HEK293T (cell line): ENCODE data around the gene NCS1.

Experiments used
- CTCF ChIA-PET: fragments of 350-600 bp; formaldehyde crosslinking; extraction: SDS; loops from one replicate; lab custom pipeline; 2021; ENCODE audit warnings: antibody characterized with exemption, inconsistent platforms; lab: Yijun Ruan, JAX
- POLR2A ChIA-PET: fragments of 350-600 bp; formaldehyde crosslinking; extraction: SDS; loops from one replicate; lab custom pipeline; 2020; ENCODE audit warnings: antibody characterized with exemption, inconsistent platforms; lab: Yijun Ruan, JAX
- DNase-seq: peaks from one replicate; pipeline ENCODE4 v3.0.0; 2012; ENCODE audit warnings: mixed read lengths; ENCODE audit errors: extremely low spot score
- ARNT ChIP-seq: fragments of 450-650 bp; IDR thresholded peaks from 2 replicates; pipeline ENCODE4 v1.6.1; 2017; ENCODE audit warnings: mild to moderate bottlenecking
- BHLHE40 ChIP-seq: fragments of 450-650 bp; IDR thresholded peaks from 2 replicates; pipeline ENCODE4 v1.6.1; 2016; ENCODE audit warnings: mild to moderate bottlenecking, moderate library complexity, borderline replicate concordance
- CTBP1 ChIP-seq: fragments of 450-650 bp; IDR thresholded peaks from 2 replicates; pipeline ENCODE4 v1.6.1; 2016; ENCODE audit warnings: borderline replicate concordance
- ELF4 ChIP-seq: fragments of 450-650 bp; IDR thresholded peaks from 2 replicates; pipeline ENCODE4 v1.6.1; 2017; ENCODE audit warnings: antibody characterized with exemption
- FOXA1 ChIP-seq: fragments of 450-650 bp; IDR thresholded peaks from 2 replicates; pipeline ENCODE4 v1.6.1; 2016; ENCODE audit warnings: mild to moderate bottlenecking
- FOXK2 ChIP-seq: fragments of 450-650 bp; IDR thresholded peaks from 2 replicates; pipeline ENCODE4 v1.6.1; 2016; ENCODE audit warnings: mild to moderate bottlenecking
- FOXM1 ChIP-seq: fragments of 450-650 bp; IDR thresholded peaks from 2 replicates; pipeline ENCODE4 v1.6.1; 2017; ENCODE audit warnings: mild to moderate bottlenecking, borderline replicate concordance
- HDGF ChIP-seq: fragments of 450-650 bp; IDR thresholded peaks from 2 replicates; pipeline ENCODE4 v1.6.1; 2017; ENCODE audit warnings: antibody characterized with exemption, borderline replicate concordance
- L3MBTL2 ChIP-seq: fragments of 450-650 bp; conservative IDR thresholded peaks from 2 replicates; pipeline ENCODE4 v1.6.1; 2016; ENCODE audit warnings: mild to moderate bottlenecking
- LEF1 ChIP-seq: fragments of 450-650 bp; IDR thresholded peaks from 2 replicates; pipeline ENCODE4 v1.6.1; 2017; ENCODE audit warnings: mild to moderate bottlenecking, borderline replicate concordance
- NFRKB ChIP-seq: fragments of 450-650 bp; IDR thresholded peaks from 2 replicates; pipeline ENCODE4 v1.6.1; 2016; ENCODE audit warnings: mild to moderate bottlenecking, moderate library complexity
- SP1 ChIP-seq: fragments of 450-650 bp; IDR thresholded peaks from 2 replicates; pipeline ENCODE4 v1.6.1; 2017
- SUZ12 ChIP-seq: fragments of 450-650 bp; IDR thresholded peaks from 2 replicates; pipeline ENCODE4 v1.6.1; 2016; ENCODE audit warnings: mild to moderate bottlenecking
- TARDBP ChIP-seq: fragments of 450-650 bp; IDR thresholded peaks from 2 replicates; pipeline ENCODE4 v1.6.1; 2016
- ZNF384 ChIP-seq: fragments of 450-650 bp; IDR thresholded peaks from 2 replicates; pipeline ENCODE4 v1.6.1; 2016
- TF ChIP-seq, protein P1 (sequence below): fragments of 450-650 bp; IDR thresholded peaks from 2 replicates; pipeline ENCODE4 v1.6.1; 2016

The NCS1 gene

GRCh38 chr9:130233587-130233945, 61.4 kb downstream of the NCS1 start:
- ChIA-PET POLR2A (no interaction called here), CTCF (no interaction called here)
- TF ChIP-seq SUZ12 (no peak), ZNF384 (no peak), HDGF (no peak), L3MBTL2 (no peak), SP1 (no peak), ARNT (no peak), NFRKB (no peak), FOXA1 (no peak), CTBP1 (no peak), LEF1 (no peak), TARDBP (no peak), BHLHE40 (no peak), ELF4 (no peak)
- TF ChIP-seq, protein P1, sequence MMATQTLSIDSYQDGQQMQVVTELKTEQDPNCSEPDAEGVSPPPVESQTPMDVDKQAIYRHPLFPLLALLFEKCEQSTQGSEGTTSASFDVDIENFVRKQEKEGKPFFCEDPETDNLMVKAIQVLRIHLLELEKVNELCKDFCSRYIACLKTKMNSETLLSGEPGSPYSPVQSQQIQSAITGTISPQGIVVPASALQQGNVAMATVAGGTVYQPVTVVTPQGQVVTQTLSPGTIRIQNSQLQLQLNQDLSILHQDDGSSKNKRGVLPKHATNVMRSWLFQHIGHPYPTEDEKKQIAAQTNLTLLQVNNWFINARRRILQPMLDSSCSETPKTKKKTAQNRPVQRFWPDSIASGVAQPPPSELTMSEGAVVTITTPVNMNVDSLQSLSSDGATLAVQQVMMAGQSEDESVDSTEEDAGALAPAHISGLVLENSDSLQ = no peak
- no peak for DNase-seq

DNA sequence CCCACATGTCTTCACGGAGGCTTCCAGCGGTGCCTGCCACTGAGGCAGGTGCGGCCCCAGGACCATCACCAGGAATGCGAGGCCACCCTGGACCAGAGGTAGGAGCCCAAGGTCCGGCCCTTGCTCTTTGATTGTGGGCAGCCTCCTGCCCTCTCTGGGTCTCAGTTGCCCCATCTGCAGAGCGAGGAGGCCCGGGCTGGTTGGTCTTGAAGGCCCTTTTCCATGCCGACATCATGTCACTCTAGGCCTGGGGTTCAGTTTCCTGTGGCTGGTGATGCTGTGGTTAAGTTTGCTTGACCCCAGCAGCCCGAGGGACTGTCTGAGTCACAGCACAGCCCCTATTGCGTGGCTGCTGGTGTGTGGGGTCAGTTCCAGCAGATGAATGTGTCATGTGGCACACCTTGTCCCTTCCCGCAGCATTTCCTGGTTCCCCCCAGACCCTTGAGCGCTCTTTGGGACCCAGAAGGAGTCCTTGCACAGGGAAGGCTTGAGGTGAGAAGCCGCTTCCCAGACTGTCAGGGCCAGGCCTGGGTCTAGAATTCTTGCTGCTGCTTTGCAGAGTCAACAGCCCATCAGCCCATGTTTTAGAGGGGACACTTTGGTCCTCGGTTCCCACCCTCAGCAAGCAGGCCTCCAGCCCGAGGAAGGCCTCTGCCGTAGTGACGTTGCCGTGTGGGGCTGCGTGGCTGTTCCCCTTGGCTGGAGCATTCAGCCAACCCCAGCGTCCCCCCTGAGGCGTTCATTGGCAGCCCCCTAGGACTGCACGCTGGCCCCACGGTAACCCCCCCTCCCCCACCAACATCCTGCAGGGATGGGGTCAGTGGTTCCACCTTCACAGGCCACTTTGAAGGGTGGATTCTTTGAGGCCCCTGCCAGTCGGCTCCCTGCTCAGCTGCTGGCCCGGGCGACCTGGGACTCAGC, 62.4 kb downstream of the NCS1 start:
- TF ChIP-seq TARDBP (no peak), BHLHE40 (no peak), HDGF (no peak), ELF4 (no peak), LEF1 (no peak), SP1 (no peak), ARNT (no peak), L3MBTL2 (no peak), FOXM1 (no peak), ZNF384 (no peak), FOXK2 (no peak), FOXA1 (no peak), NFRKB (no peak), SUZ12 (no peak)
- DNase-seq = no peak
- ChIA-PET POLR2A (no interaction called here), CTCF (no interaction called here)

GRCh38 chr9:130235558-130236435, 63.6 kb downstream of the NCS1 start:
- ChIA-PET CTCF (interaction anchor here (0.7 to 1.3 kb wide), 3 partner anchors 12 to 128 kb away, joined by 3 read pairs; no protein-coding TSS in a partner anchor), POLR2A (no interaction called here)
- TF ChIP-seq NFRKB (no peak), LEF1 (no peak), L3MBTL2 (no peak), ZNF384 (no peak), BHLHE40 (no peak), SUZ12 (no peak), FOXA1 (no peak), SP1 (no peak), FOXM1 (no peak), HDGF (no peak), ELF4 (no peak), FOXK2 (no peak)
- TF ChIP-seq, protein P1 = no peak
- DNase-seq = peak; percentile 74

DNA sequence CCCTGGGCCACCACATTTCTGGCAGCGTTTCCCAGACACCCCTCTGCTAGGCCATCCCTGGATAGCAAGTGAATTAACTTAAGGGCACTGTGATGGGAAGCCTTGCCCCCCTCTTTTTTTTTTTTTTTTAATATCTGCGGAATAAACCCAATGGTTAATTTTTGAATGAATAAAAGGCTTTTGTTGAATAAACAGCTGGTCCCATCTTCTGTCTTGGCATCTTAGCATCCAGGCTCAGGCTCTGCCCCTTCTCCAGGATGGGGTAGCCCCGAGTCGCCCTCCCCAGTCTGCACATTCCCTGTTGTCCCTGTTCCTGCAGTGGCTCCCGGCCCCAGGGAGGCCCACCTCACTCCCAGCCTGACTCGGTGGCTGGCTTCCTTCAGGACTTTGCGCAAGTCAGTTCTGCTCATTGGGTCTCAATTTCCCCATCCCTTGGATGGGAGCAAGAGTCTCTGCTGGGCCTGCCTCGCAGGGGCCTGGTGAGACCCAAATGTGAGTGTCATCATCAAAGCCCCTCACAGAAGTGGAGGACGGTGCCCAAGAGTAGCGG, 64.3 kb downstream of the NCS1 start:
- CTCF ChIA-PET = interaction anchor here (0.7 to 1.3 kb wide), 4 partner anchors 13 to 164 kb away, joined by 3 read pairs; no protein-coding TSS in a partner anchor
- POLR2A ChIA-PET = no interaction called here
- no peak for DNase-seq
- no peak for TF ChIP-seq L3MBTL2
- no peak for TF ChIP-seq ZNF384
- no peak for TF ChIP-seq ELF4
- TF ChIP-seq FOXM1 = no peak
- TF ChIP-seq FOXK2 = no peak
- TF ChIP-seq, protein P1 = no peak
- TF ChIP-seq HDGF = no peak
- no peak for TF ChIP-seq LEF1
- TF ChIP-seq BHLHE40 = no peak
- no peak for TF ChIP-seq TARDBP
- no peak for TF ChIP-seq SUZ12
- no peak for TF ChIP-seq CTBP1

DNA sequence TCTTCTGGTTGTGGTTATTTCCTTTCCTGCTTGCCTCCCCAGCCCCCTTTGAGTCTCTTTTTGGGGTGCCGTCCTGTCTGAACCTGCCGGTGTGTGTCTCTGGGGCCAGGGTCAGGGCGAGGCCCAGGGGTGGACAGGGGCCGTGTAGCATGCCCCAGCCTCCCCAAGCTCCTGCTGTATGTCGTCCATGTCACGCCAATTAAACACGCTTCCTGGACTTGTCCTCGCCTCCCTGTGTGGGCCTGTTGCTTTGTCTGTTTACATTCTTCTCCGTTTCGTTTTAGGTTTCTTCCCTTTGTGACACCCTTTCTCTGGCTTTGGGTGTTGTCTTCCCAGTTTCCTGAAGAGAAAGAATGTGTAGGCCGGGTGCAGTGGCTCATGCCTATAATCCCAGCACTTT, 64.9 kb downstream of the NCS1 start:
- TF ChIP-seq FOXK2 (no peak), CTBP1 (no peak), ARNT (no peak), FOXM1 (no peak), SP1 (no peak), NFRKB (no peak), TARDBP (no peak), HDGF (no peak), L3MBTL2 (no peak), ZNF384 (no peak), FOXA1 (no peak), BHLHE40 (no peak), SUZ12 (no peak), ELF4 (no peak), LEF1 (no peak)
- TF ChIP-seq, protein P1 = no peak
- CTCF ChIA-PET = interaction anchor here (0.7 to 1.3 kb wide), 2 partner anchors 129 to 163 kb away, joined by 3 read pairs; no protein-coding TSS in a partner anchor
- no peak for DNase-seq
- POLR2A ChIA-PET = no interaction called here
